ENCODE measurements around the gene RESF1. TPM values are rescaled to one million over a fixed set of nuclear protein-coding genes. Genes with fewer than 3 reads are reported as not detected.

Gene RESF1
- polyA plus RNA-seq, 3 donors = 26.8 to 82.9 (median 32.7) TPM

DNA sequence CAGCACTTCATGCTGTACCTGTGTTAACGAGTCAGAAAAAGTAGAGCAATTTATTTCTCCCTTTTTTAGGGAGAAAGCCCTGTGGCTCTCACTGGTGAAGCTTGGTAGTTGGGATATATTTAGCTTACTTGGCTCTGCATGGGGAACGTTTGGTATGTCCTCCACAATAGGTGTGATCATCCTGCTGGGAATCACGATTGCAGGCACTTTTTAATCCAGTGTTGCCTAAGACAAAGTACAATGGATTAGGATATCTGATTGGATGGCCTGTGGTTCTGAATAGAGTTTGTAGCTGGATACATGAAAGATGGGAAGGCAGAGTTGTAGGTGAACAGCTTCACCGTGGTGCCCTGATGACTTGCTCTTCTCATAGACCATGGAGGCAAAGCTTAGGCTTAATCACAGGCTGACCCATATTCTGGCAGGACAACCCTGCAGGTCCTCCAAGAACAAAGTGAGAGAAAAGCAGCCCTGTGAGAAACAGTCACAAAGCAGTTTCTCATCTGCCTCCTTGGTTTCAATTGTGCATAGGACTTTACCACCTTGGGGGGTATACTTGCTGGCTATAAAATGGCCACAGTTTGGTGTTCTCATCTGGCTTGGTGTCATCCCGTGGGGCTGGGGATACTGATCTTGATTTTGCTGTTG is 7.5 kb downstream of the RESF1 start:
- H2AFZ ChIP-seq (ENCODE audit: insufficient read depth, low read depth, low read length, poor library complexity, severe bottlenecking) = no peak overlapping the region
- H3K79me2 ChIP-seq (ENCODE audit: insufficient read depth, low read length) = peaks cover 95% of the 10 kb centered on the region
- H3K9ac ChIP-seq (ENCODE audit: insufficient read depth, low read length, poor library complexity, severe bottlenecking) = no peak overlapping the region
- TF ChIP-seq, protein P1, sequence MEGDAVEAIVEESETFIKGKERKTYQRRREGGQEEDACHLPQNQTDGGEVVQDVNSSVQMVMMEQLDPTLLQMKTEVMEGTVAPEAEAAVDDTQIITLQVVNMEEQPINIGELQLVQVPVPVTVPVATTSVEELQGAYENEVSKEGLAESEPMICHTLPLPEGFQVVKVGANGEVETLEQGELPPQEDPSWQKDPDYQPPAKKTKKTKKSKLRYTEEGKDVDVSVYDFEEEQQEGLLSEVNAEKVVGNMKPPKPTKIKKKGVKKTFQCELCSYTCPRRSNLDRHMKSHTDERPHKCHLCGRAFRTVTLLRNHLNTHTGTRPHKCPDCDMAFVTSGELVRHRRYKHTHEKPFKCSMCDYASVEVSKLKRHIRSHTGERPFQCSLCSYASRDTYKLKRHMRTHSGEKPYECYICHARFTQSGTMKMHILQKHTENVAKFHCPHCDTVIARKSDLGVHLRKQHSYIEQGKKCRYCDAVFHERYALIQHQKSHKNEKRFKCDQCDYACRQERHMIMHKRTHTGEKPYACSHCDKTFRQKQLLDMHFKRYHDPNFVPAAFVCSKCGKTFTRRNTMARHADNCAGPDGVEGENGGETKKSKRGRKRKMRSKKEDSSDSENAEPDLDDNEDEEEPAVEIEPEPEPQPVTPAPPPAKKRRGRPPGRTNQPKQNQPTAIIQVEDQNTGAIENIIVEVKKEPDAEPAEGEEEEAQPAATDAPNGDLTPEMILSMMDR (IDR thresholded peaks at IDR 0.05) = no peak
- H3K4me1 Mint-ChIP-seq = peaks cover 72% of the 10 kb centered on the region
- H3K27ac ChIP-seq (ENCODE audit: low read depth in 1 of 2, low read length in 2 of 2) = peak overlapping the region in 1 of 2 donors; percentile 55
- peaks cover 14 to 32% (median 20%) of the 10 kb centered on the region in 7 donors for H3K9me3 Mint-ChIP-seq
- H3K4me1 ChIP-seq (ENCODE audit: control insufficient read depth in 1 of 2, insufficient read depth in 2 of 2, low read length in 2 of 2) = peaks cover 26 to 66% of the 10 kb centered on the region in 2 donors
- no peaks in the 10 kb centered on the region for H3K27me3 ChIP-seq (ENCODE audit: control insufficient read depth in 2 of 2, insufficient read depth in 2 of 2, low read length in 2 of 2)
- 97% methylated on average over 4 of the region's 5 CpGs for WGBS (ENCODE audit: insufficient coverage)
- H3K9me3 ChIP-seq (replicated peaks in 1 of 2; ENCODE audit: control insufficient read depth in 1 of 2, insufficient read depth in 1 of 2, low read length in 2 of 2) = peaks cover 10 to 16% of the 10 kb centered on the region in 2 donors
- peaks cover 85 to 92% of the 10 kb centered on the region in 2 donors for H3K36me3 Mint-ChIP-seq
- peaks cover 98% of the 10 kb centered on the region for H4K20me1 ChIP-seq (ENCODE audit: insufficient read depth, low read length)
- peaks cover 46 to 85% of the 10 kb centered on the region in 2 donors for H3K36me3 ChIP-seq (replicated peaks in 1 of 2; ENCODE audit: control insufficient read depth in 1 of 2, insufficient read depth in 2 of 2, low read length in 2 of 2)
- H3K4me3 Mint-ChIP-seq = peak overlapping the region in 1 of 2 donors; percentile 1
- intact Hi-C loops (cut with micrococcal nuclease) = loop anchor here in 1 of 2 donors (10.0 kb wide), 2 partner anchors 262 to 292 kb away; no protein-coding TSS in a partner anchor
- H3K4me3 ChIP-seq (replicated peaks in 1 of 3; ENCODE audit: low read depth in 2 of 3, low read length in 3 of 3) = no peak overlapping the region
- peak overlapping the region in 1 of 7 donors; percentile 10 for H3K27ac Mint-ChIP-seq
- no peak for DNase-seq
- H3K4me2 ChIP-seq (replicated peaks; ENCODE audit: extremely low read depth, low read length, poor library complexity, severe bottlenecking) = peak overlapping the region; percentile 30
- peaks cover 0 to 5% (median 0%) of the 10 kb centered on the region in 3 donors for H3K27me3 Mint-ChIP-seq (ENCODE audit: low read depth in 3 of 3)

DNA sequence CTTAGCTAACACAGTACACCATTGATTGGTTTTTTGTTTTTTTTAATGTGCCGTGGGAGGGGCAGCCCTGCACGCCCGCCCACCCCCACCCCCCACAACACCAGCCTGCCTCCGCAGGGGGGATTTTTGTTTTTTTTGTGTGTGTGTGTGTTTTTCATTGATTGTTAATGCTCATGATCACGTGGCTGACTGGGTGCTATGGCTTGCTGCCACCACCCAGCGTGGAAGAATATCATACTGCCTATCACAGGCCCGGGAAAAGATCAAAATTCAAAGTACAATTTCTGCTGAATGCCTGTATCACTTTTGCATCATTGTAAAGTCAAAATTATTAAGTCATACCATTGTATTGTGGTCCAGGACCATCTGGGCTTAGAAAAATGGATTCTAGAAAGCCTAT is 8.3 kb downstream of the RESF1 start:
- intact Hi-C loops (cut with micrococcal nuclease) = loop anchor here in 1 of 2 donors (10.0 kb wide), 2 partner anchors 263 to 293 kb away; no protein-coding TSS in a partner anchor
- peaks cover 64% of the 10 kb centered on the region for H3K4me1 Mint-ChIP-seq
- DNase-seq = no peak

More for the DNA sequence above, 8.3 kb downstream of the RESF1 start:
- TF ChIP-seq, protein P1 (IDR thresholded peaks at IDR 0.05) = no peak
- Mint-ChIP-seq H3K27ac (peak overlapping the region in 2 of 7 donors; percentile 46 to 47), H3K9me3 (peaks cover 21 to 40% (median 28%) of the 10 kb centered on the region in 7 donors), H3K4me3 (peak overlapping the region in 1 of 2 donors; percentile 54), H3K27me3 (ENCODE audit: low read depth in 3 of 3) (peaks cover 0 to 5% (median 0%) of the 10 kb centered on the region in 3 donors), H3K36me3 (peaks cover 85 to 92% of the 10 kb centered on the region in 2 donors)
- no peaks in the 10 kb centered on the region for H3K27me3 ChIP-seq (ENCODE audit: control insufficient read depth in 2 of 2, insufficient read depth in 2 of 2, low read length in 2 of 2)
- peaks cover 91% of the 10 kb centered on the region for H3K79me2 ChIP-seq (ENCODE audit: insufficient read depth, low read length)
- peak overlapping the region; percentile 45 for H3K4me2 ChIP-seq (replicated peaks; ENCODE audit: extremely low read depth, low read length, poor library complexity, severe bottlenecking)
- no CpG with 5 or more reads among the region's 7 CpGs for WGBS (ENCODE audit: insufficient coverage)
- peaks cover 21 to 57% of the 10 kb centered on the region in 2 donors for H3K4me1 ChIP-seq (ENCODE audit: control insufficient read depth in 1 of 2, insufficient read depth in 2 of 2, low read length in 2 of 2)
- no peak overlapping the region for H3K27ac ChIP-seq (ENCODE audit: low read depth in 1 of 2, low read length in 2 of 2)
- H3K4me3 ChIP-seq (replicated peaks in 1 of 3; ENCODE audit: low read depth in 2 of 3, low read length in 3 of 3) = peak overlapping the region in 1 of 3 experiments; percentile 28
- no peak overlapping the region for H3K9ac ChIP-seq (ENCODE audit: insufficient read depth, low read length, poor library complexity, severe bottlenecking)
- peaks cover 93% of the 10 kb centered on the region for H4K20me1 ChIP-seq (ENCODE audit: insufficient read depth, low read length)
- no peak overlapping the region for H2AFZ ChIP-seq (ENCODE audit: insufficient read depth, low read depth, low read length, poor library complexity, severe bottlenecking)
- H3K36me3 ChIP-seq (replicated peaks in 1 of 2; ENCODE audit: control insufficient read depth in 1 of 2, insufficient read depth in 2 of 2, low read length in 2 of 2) = peaks cover 47 to 85% of the 10 kb centered on the region in 2 donors
- H3K9me3 ChIP-seq (replicated peaks in 1 of 2; ENCODE audit: control insufficient read depth in 1 of 2, insufficient read depth in 1 of 2, low read length in 2 of 2) = peaks cover 19 to 25% of the 10 kb centered on the region in 2 donors
